ENCODE data around the gene CX3CL1. TPM values are rescaled to one million over a fixed set of nuclear protein-coding genes. Genes with fewer than 3 reads are reported as not detected.
A peak's percentile ranks its signal among the peaks of the same experiment; 100 is the strongest.

Gene CX3CL1
- total and polyA plus RNA-seq, 9 of the 15 experiments (the other 6 are each of a cell fraction or from before 2014, with no cell fraction given), result 0.09 TPM; not detected in 8

DNA sequence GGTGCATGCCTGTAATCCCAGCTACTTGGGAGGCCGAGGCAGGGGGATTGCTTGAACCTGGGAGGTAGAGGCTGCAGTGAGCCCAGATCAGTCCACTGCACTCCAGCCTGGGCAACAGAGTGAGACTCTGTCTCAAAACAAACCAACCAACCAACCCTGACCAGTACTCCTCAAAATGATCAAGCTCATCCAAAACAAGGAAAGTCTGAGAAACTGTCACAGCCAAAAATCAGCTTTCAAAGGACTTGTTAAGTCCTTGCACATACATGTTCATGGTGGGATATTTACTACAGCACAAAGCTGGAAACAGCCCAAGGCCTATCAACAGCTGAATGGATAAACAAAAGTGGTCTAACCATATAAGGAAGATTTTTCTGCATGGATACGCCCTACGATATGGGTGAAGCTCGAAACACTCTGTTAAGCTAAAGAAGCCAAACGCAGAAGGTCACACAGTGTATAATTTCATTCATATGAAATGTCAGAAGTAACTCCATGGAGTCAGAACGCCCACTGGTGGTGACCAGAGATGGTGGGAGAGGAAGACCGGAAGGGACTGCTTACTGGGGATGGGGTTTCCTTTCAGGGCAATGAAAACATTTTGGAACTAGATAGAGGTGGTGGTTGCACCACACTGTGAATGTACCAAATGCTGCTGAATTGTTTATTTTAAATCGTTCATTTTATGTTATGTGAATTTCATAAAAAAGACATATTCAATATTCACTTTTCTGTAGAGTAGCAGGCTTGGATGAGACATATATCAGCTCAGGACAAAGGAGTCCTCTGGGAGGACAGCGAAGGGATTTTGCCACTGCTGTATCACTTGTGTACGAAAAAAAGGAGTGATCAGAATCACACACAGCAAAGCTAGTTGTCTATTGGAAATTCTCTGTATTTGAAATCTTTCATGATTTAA is 50.0 kb downstream of the CX3CL1 start (continued):
- TF ChIP-seq GTF3C2 (IDR thresholded peaks at IDR 0.05; ENCODE audit: borderline replicate concordance, extremely low read depth, insufficient read length) (no peak), CC2D1A (IDR thresholded peaks at IDR 0.05) (no peak), EP300 (IDR thresholded peaks at IDR 0.05; ENCODE audit: low read length) (0 out of 2 replicates have a peak, but pooled peaks have one; percentile 8), ELF1 (tag; IDR thresholded peaks at IDR 0.05) (peak; percentile 55; the same call in 1 of the 2 replicates), GTF2E2 (tag; IDR thresholded peaks at IDR 0.05) (no peak), NCOA2 (IDR thresholded peaks at IDR 0.05; ENCODE audit: partially characterized antibody in 2 of 2) (no peak), TAF7 (tag; IDR thresholded peaks at IDR 0.05) (no peak), BCLAF1 (IDR thresholded peaks at IDR 0.05; ENCODE audit: borderline replicate concordance in 1 of 2, control insufficient read depth in 1 of 2, low read depth in 2 of 2, low read length in 1 of 2) (no peak), TRIM28 (IDR thresholded peaks at IDR 0.05) (no peak), FOXA3 (CRISPR knock-in tag; conservative IDR thresholded peaks at IDR 0.05 in 1 of 2, IDR thresholded peaks at IDR 0.05 in 1 of 2) (no peak), CBFA2T3 (IDR thresholded peaks at IDR 0.05) (no peak), SP2 (IDR thresholded peaks at IDR 0.05; ENCODE audit: extremely low read depth, low read depth, low read length, poor library complexity, severe bottlenecking) (no peak), LCOR (CRISPR knock-in tag; IDR thresholded peaks at IDR 0.05) (no peak), MAZ (CRISPR knock-in tag; conservative IDR thresholded peaks at IDR 0.05 in 1 of 2, IDR thresholded peaks at IDR 0.05 in 1 of 2) (peak in 1 of 2 experiments; percentile 61; a peak in 2 of 4 replicates), HDAC6 (IDR thresholded peaks at IDR 0.05; ENCODE audit: low read depth, low read length) (no peak), E2F3 (CRISPR knock-in tag; IDR thresholded peaks at IDR 0.05) (no peak), RBM39 (optimal IDR thresholded peaks at IDR 0.05; ENCODE audit: low read depth, low read length) (no peak), ZNF699 (CRISPR knock-in tag; IDR thresholded peaks at IDR 0.05; ENCODE audit: insufficient replicate concordance) (no peak), DNMT1 (IDR thresholded peaks at IDR 0.05) (no peak), ATF7 (IDR thresholded peaks at IDR 0.05) (no peak), BCL6 (CRISPR knock-in tag; IDR thresholded peaks at IDR 0.05) (no peak), SMC3 (conservative IDR thresholded peaks at IDR 0.05; ENCODE audit: insufficient read depth, low read depth, low read length) (peak; percentile 68), SP1 (CRISPR knock-in tag; IDR thresholded peaks at IDR 0.05) (peak; percentile 46; the same call in 1 of the 2 replicates)

All from K562 (cell line).